Measurements from ENCODE around the gene KAZN. TPM values are rescaled to one million over a fixed set of nuclear protein-coding genes. Genes with fewer than 3 reads are reported as not detected.
A peak's percentile ranks its signal among the peaks of the same experiment; 100 is the strongest.

Gene KAZN
- total RNA-seq, 1 experiment from 2014 or later, result 2.4 TPM

GRCh38 chr1:14913482-14914177 lies 315.1 kb downstream of the KAZN start:
- POLR2A ChIA-PET, result no interaction called here

GRCh38 chr1:14914351-14914988 lies 316.0 kb downstream of the KAZN start:
- BruUV-seq (replicated peaks), result no TSS peak
- POLR2A ChIA-PET, result no interaction called here

More at GRCh38 chr1:14913482-14914177, 315.1 kb downstream of the KAZN start:
- Mint-ChIP-seq H3K27me3 (ENCODE audit: insufficient read depth, unreplicated experiment) (peaks cover 2% of the 10 kb centered on the region), H3K4me1 (ENCODE audit: low read depth, unreplicated experiment) (no peaks in the 10 kb centered on the region), H3K27ac (ENCODE audit: unreplicated experiment) (no peak overlapping the region), H3K36me3 (ENCODE audit: insufficient read depth, unreplicated experiment) (no peaks in the 10 kb centered on the region), H3K4me3 (ENCODE audit: unreplicated experiment) (no peak overlapping the region), H3K9me3 (ENCODE audit: unreplicated experiment) (no peaks in the 10 kb centered on the region)
- no peaks in the 10 kb centered on the region for H3K27me3 ChIP-seq (replicated peaks; ENCODE audit: control insufficient read depth, insufficient read depth, low read length)
- no peak for TF ChIP-seq CTCF (IDR thresholded peaks at IDR 0.05; ENCODE audit: insufficient read depth in 1 of 2, low read depth in 1 of 2, low read length in 1 of 2, severe bottlenecking in 1 of 2, unreplicated experiment in 1 of 2)
- peak in 1 of 2 experiments; percentile 52 for DNase-seq
- H3K9me3 ChIP-seq, result no peaks in the 10 kb centered on the region
- no peaks in the 10 kb centered on the region for H3K36me3 ChIP-seq (ENCODE audit: control insufficient read depth, insufficient read depth, low read length)
- no peak overlapping the region for H3K4me3 ChIP-seq (ENCODE audit: low read depth, low read length)
- intact Hi-C loops (cut with micrococcal nuclease; ENCODE audit: unreplicated experiment), result no loop called here
- CTCF ChIA-PET, result no interaction called here
- peaks cover 9% of the 10 kb centered on the region; the same call in 1 of the 2 replicates for H3K4me1 ChIP-seq
- no TSS peak for BruUV-seq (replicated peaks)

More at GRCh38 chr1:14914351-14914988, 316.0 kb downstream of the KAZN start:
- Histone ChIP-seq H3K9me3 (no peaks in the 10 kb centered on the region), H3K4me3 (ENCODE audit: low read depth, low read length) (no peak overlapping the region), H3K36me3 (ENCODE audit: control insufficient read depth, insufficient read depth, low read length) (no peaks in the 10 kb centered on the region), H3K27me3 (replicated peaks; ENCODE audit: control insufficient read depth, insufficient read depth, low read length) (no peaks in the 10 kb centered on the region), H3K4me1 (peaks cover 9% of the 10 kb centered on the region; the same call in 1 of the 2 replicates)
- intact Hi-C loops (cut with micrococcal nuclease; ENCODE audit: unreplicated experiment), result no loop called here
- Mint-ChIP-seq H3K27me3 (ENCODE audit: insufficient read depth, unreplicated experiment) (peaks cover 2% of the 10 kb centered on the region), H3K4me1 (ENCODE audit: low read depth, unreplicated experiment) (no peaks in the 10 kb centered on the region), H3K9me3 (ENCODE audit: unreplicated experiment) (no peaks in the 10 kb centered on the region), H3K4me3 (ENCODE audit: unreplicated experiment) (no peak overlapping the region), H3K27ac (ENCODE audit: unreplicated experiment) (no peak overlapping the region), H3K36me3 (ENCODE audit: insufficient read depth, unreplicated experiment) (no peaks in the 10 kb centered on the region)
- no peak for TF ChIP-seq CTCF (IDR thresholded peaks at IDR 0.05; ENCODE audit: insufficient read depth in 1 of 2, low read depth in 1 of 2, low read length in 1 of 2, severe bottlenecking in 1 of 2, unreplicated experiment in 1 of 2)
- DNase-seq, result no peak
- CTCF ChIA-PET, result no interaction called here

Data from Caco-2 (cell line).